ENCODE results near the gene ANKS1B. TPM values are rescaled to one million over a fixed set of nuclear protein-coding genes. Genes with fewer than 3 reads are reported as not detected.

ANKS1B gene
- polyA plus RNA-seq, 3 donors: not detected

GRCh38 chr12:98803468-98804209 is 1181.1 kb downstream of the ANKS1B start:
- Histone ChIP-seq H3K4me2 (replicated peaks; ENCODE audit: extremely low read depth, low read length, poor library complexity, severe bottlenecking) (no peak overlapping the region), H3K79me2 (ENCODE audit: insufficient read depth, low read length) (no peaks in the 10 kb centered on the region), H3K27ac (ENCODE audit: low read depth in 1 of 2, low read length in 2 of 2) (no peak overlapping the region), H3K27me3 (ENCODE audit: control insufficient read depth in 2 of 2, insufficient read depth in 2 of 2, low read length in 2 of 2) (peaks cover 2 to 7% of the 10 kb centered on the region in 2 donors), H3K9ac (ENCODE audit: insufficient read depth, low read length, poor library complexity, severe bottlenecking) (no peak overlapping the region), H3K36me3 (replicated peaks in 1 of 2; ENCODE audit: control insufficient read depth in 1 of 2, insufficient read depth in 2 of 2, low read length in 2 of 2) (no peaks in the 10 kb centered on the region), H3K4me3 (replicated peaks in 1 of 3; ENCODE audit: low read depth in 2 of 3, low read length in 3 of 3) (no peak overlapping the region), H3K4me1 (ENCODE audit: control insufficient read depth in 1 of 2, insufficient read depth in 2 of 2, low read length in 2 of 2) (no peaks in the 10 kb centered on the region), H4K20me1 (ENCODE audit: insufficient read depth, low read length) (no peaks in the 10 kb centered on the region), H3K9me3 (replicated peaks in 1 of 2; ENCODE audit: control insufficient read depth in 1 of 2, insufficient read depth in 1 of 2, low read length in 2 of 2) (no peaks in the 10 kb centered on the region), H2AFZ (ENCODE audit: insufficient read depth, low read depth, low read length, poor library complexity, severe bottlenecking) (no peak overlapping the region)
- Mint-ChIP-seq H3K27ac (no peak overlapping the region), H3K9me3 (no peaks in the 10 kb centered on the region), H3K4me1 (no peaks in the 10 kb centered on the region), H3K36me3 (no peaks in the 10 kb centered on the region), H3K4me3 (no peak overlapping the region), H3K27me3 (ENCODE audit: low read depth in 3 of 3) (peaks cover 7 to 12% (median 8%) of the 10 kb centered on the region in 3 donors)
- WGBS (ENCODE audit: insufficient coverage): 85% methylated on average over 3 of the region's 6 CpGs
- intact Hi-C loops (cut with micrococcal nuclease): no loop called here
- TF ChIP-seq CTCF (IDR thresholded peaks at IDR 0.05): no peak
- no peak for DNase-seq

- Histone ChIP-seq H2AFZ (ENCODE audit: insufficient read depth, low read depth, low read length, poor library complexity, severe bottlenecking) (no peak overlapping the region), H3K27me3 (ENCODE audit: control insufficient read depth in 2 of 2, insufficient read depth in 2 of 2, low read length in 2 of 2) (peaks cover 1 to 2% of the 10 kb centered on the region in 2 donors), H3K4me3 (replicated peaks in 1 of 3; ENCODE audit: low read depth in 2 of 3, low read length in 3 of 3) (no peak overlapping the region), H3K27ac (ENCODE audit: low read depth in 1 of 2, low read length in 2 of 2) (no peak overlapping the region), H3K4me1 (ENCODE audit: control insufficient read depth in 1 of 2, insufficient read depth in 2 of 2, low read length in 2 of 2) (no peaks in the 10 kb centered on the region), H3K4me2 (replicated peaks; ENCODE audit: extremely low read depth, low read length, poor library complexity, severe bottlenecking) (no peak overlapping the region), H3K79me2 (ENCODE audit: insufficient read depth, low read length) (no peaks in the 10 kb centered on the region), H3K36me3 (replicated peaks in 1 of 2; ENCODE audit: control insufficient read depth in 1 of 2, insufficient read depth in 2 of 2, low read length in 2 of 2) (no peaks in the 10 kb centered on the region), H3K9ac (ENCODE audit: insufficient read depth, low read length, poor library complexity, severe bottlenecking) (no peak overlapping the region), H3K9me3 (replicated peaks in 1 of 2; ENCODE audit: control insufficient read depth in 1 of 2, insufficient read depth in 1 of 2, low read length in 2 of 2) (no peaks in the 10 kb centered on the region), H4K20me1 (ENCODE audit: insufficient read depth, low read length) (no peaks in the 10 kb centered on the region)
- 61% methylated on average over 3 of the region's 3 CpGs for WGBS (ENCODE audit: insufficient coverage)
- no peak for DNase-seq
- intact Hi-C loops (cut with micrococcal nuclease): no loop called here
- Mint-ChIP-seq H3K4me1 (no peaks in the 10 kb centered on the region), H3K27ac (no peak overlapping the region), H3K36me3 (no peaks in the 10 kb centered on the region), H3K4me3 (no peak overlapping the region), H3K27me3 (ENCODE audit: low read depth in 3 of 3) (peaks cover 2 to 11% (median 8%) of the 10 kb centered on the region in 3 donors), H3K9me3 (no peaks in the 10 kb centered on the region)
- TF ChIP-seq CTCF (IDR thresholded peaks at IDR 0.05): no peak
Observed at GRCh38 chr12:98799822-98800221, 1184.9 kb downstream of the ANKS1B start.

Data from CD14-positive monocyte (primary cell).